Heart right ventricle (tissue), 16 donors: ENCODE results near the gene TBX15. TPM values are rescaled to one million over a fixed set of nuclear protein-coding genes. Genes with fewer than 3 reads are reported as not detected.
"Not testable (repeated sequence)": the region's sequence is repeated elsewhere in the genome, so short reads cannot be mapped to it uniquely, and the experiment has no call there.

Source experiments
- ATAC-seq, 8 donors: fragments of 200-7000 bp; cut with Tn5 transposase; one replicate each; pipeline ENCODE4 v1.9.1; 2020; ENCODE audit warnings: mild to moderate bottlenecking in 8 of 8, moderate library complexity in 8 of 8, moderate number of reproducible peaks in 1 of 8
- DNase-seq, 2 donors: peaks; one replicate each; pipeline ENCODE4 v3.0.0-alpha.2; 2020
- H3K27ac ChIP-seq, 10 donors: fragments of 200-600 bp; sonication (generic) in 2 of 10; one replicate each; pipeline versions ENCODE4 v1.5.0 to v1.8.0; 2020 to 2022; ENCODE audit warnings: mild to moderate bottlenecking in 3 of 10
- H3K27me3 ChIP-seq, 7 donors: fragments of 200-600 bp; one replicate each; pipeline ENCODE4 v1.8.0; 2021 to 2022; ENCODE audit warnings: mild to moderate bottlenecking in 2 of 7
- H3K36me3 ChIP-seq, 9 donors: fragments of 200-600 bp; sonication (generic) in 1 of 9; one replicate each; pipeline versions ENCODE4 v1.5.0 to v1.8.0; 2020 to 2022; ENCODE audit warnings: mild to moderate bottlenecking in 2 of 9
- H3K4me1 ChIP-seq, 9 donors: fragments of 200-600 bp; sonication (generic) in 1 of 9; one replicate each; pipeline versions ENCODE4 v1.5.0 to v1.8.0; 2020 to 2022; ENCODE audit warnings: mild to moderate bottlenecking in 4 of 9
- H3K4me3 ChIP-seq, 10 donors: fragments of 200-600 bp; sonication (generic) in 2 of 10; one replicate each; pipeline versions ENCODE4 v1.5.0 to v1.8.0; 2020 to 2022; ENCODE audit warnings: mild to moderate bottlenecking in 7 of 10, moderate library complexity in 2 of 10
- H3K9me3 ChIP-seq, 11 donors: fragments of 200-600 bp in 10 of 11; sonication (generic) in 2 of 11; one replicate each; pipeline versions ENCODE4 v1.5.0 to v1.8.0; 2013 to 2022; ENCODE audit warnings: mild to moderate bottlenecking in 2 of 11, control low read depth in 1 of 11, moderate library complexity in 1 of 11
- WGBS, 2 donors: extraction: QIAGEN DNeasy Blood & Tissue Kit; methylation state at CpG; one replicate each; pipeline ENCODE4 v1.1.7; 2013; ENCODE audit warnings: inconsistent platforms in 1 of 2; 5-methylcytosine and 5-hydroxymethylcytosine counted together
- intact Hi-C, 10 donors: fragments of 100-400 bp; cut with DNase I; formaldehyde crosslinking; loops; one replicate each; pipeline versions ENCODE4 v1.11.1 to v1.14.2; 2022
- polyA plus RNA-seq, 2 donors: library from polyadenylated mRNA; stranded (reverse); fragments of 200-250 nt; gene quantifications; one replicate each; pipeline ENCODE4 v1.2.3, GENCODE V29; 2013
- total RNA-seq, 10 donors: library from RNA; stranded (reverse); fragmentation: NEBNext Ultra II Directional in 3 of 10; extraction: Animal tissue kit (Norgen Biotek cat#: 25700) in 3 of 10; gene quantifications; one replicate each; pipeline versions ENCODE4 v1.2.1 to v1.2.4, GENCODE V29; 2021 to 2023
- TF ChIP-seq, protein P1 (sequence below), 9 donors: fragments of 200-600 bp; sonication (generic) in 2 of 9; IDR thresholded peaks; one replicate each; pipeline versions ENCODE4 v1.5.0 to v1.8.0; 2021 to 2022; ENCODE audit warnings: antibody characterized with exemption in 9 of 9, mild to moderate bottlenecking in 5 of 9, moderate library complexity in 1 of 9
- donor health status: Arrhythmogenic right ventricular cardiomyopathy.
- donor health status: ischemic (EF 13 %, LVEDD 7.1; RV severe dilation, severe dysfunction).
- donor health status: healthy with polysubstance abuse.
- donor health status: DM: no; HTN: yes; CAD: no.
- donor health status: DM: no; HTN: no; CAD: no.
- donor health status: ischemic (EF 25% LVEDD 6.9; RV normal size, moderate dysfunction).
- donor health status: ischemic (EF 25% LVEDD 5.7; RV mildly dilated, moderate dysfunction).
- donor health status: healthy.
- donor health status: DM: yes; HTN: yes; CAD: no.
- donor health status: Ischemic cardiomyopathy.
- donor health status: ischemic (EF 35%, LVEDD 5.7; RV mildly dilated, moderate dysfunction).
- donor health status: nonischemic (EF 11% LVEDD 7.7; RV severe dilation, severe dysfunction).
- donor health status: DM: yes; HTN: yes; CAD: no.
- donor health status: PGD.
- donor health status: ischemic (EF 29% LVEDD 5.4; RV normal size, mild dysfunction).
- donor health status: nonischemic (EF 23%, LVEDD 6.1; RV moderate dilation, normal function).

TBX15 gene
- total and polyA plus RNA-seq, 12 donors: 0.18 to 1.1 (median 0.47) TPM

DNA sequence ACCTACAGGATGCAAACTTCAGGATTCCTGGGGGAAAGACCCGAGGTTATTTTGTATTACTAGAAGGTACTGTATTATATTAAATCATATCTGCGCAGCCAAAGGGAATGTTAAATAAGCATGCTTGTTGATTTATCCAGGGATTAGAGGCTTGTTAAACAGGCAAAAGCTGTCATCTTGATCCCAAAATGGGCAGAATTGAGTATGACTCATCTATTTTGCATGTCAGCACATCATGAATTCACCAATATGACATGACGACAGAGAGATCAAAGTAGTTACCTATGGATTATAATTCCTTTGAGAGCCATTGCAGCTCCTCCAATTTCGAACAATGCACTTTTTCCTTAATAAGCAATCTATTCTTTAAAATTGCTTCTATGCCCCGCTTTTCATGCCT is 66.1 kb downstream of the TBX15 start:
- H3K36me3 ChIP-seq: no peaks in the 10 kb centered on the region
- no peaks in the 10 kb centered on the region for H3K9me3 ChIP-seq
- peaks cover 0 to 4% (median 0%) of the 10 kb centered on the region in 7 donors for H3K27me3 ChIP-seq
- WGBS, 2 donors: 80 to 85% methylated on average over 5 of the region's 5 CpGs
- no peak overlapping the region for H3K4me3 ChIP-seq
- intact Hi-C loops: no loop called here
- DNase-seq (no peak), ATAC-seq (no peak)
- no peak overlapping the region for H3K27ac ChIP-seq
- H3K4me1 ChIP-seq: no peaks in the 10 kb centered on the region
- TF ChIP-seq, protein P1, sequence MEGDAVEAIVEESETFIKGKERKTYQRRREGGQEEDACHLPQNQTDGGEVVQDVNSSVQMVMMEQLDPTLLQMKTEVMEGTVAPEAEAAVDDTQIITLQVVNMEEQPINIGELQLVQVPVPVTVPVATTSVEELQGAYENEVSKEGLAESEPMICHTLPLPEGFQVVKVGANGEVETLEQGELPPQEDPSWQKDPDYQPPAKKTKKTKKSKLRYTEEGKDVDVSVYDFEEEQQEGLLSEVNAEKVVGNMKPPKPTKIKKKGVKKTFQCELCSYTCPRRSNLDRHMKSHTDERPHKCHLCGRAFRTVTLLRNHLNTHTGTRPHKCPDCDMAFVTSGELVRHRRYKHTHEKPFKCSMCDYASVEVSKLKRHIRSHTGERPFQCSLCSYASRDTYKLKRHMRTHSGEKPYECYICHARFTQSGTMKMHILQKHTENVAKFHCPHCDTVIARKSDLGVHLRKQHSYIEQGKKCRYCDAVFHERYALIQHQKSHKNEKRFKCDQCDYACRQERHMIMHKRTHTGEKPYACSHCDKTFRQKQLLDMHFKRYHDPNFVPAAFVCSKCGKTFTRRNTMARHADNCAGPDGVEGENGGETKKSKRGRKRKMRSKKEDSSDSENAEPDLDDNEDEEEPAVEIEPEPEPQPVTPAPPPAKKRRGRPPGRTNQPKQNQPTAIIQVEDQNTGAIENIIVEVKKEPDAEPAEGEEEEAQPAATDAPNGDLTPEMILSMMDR (IDR thresholded peaks at IDR 0.05): no peak

DNA sequence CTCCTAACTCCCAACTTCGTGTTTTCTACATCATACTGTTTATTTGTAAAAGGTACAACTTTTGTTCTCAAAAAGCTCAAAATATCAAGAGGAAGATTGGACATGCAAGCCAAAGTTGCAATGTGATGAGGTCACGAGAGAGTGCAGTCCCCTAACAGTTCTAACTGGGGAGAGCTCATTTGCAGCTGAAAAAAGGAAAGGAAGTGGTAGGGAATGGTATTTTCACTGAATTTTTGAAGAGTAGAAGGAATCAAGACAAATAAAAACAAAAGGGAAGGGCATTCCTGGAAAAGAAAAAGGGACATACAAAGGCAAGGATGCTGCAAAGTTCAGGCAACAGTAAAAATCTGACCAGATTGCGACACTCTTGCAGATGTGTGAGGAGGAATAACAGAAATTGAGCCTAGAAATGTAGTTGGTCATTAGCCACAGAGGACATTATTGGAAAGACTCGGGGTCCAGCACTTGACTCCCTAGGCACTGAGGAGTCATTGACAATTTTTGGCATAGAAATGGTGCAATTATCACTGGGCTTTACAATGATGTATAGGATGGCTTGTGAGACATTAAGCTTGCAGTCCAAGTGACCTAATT is 67.9 kb downstream of the TBX15 start:
- WGBS, 2 donors: 64% methylated on average over 4 of the region's 4 CpGs
- peaks cover 0 to 4% (median 0%) of the 10 kb centered on the region in 7 donors for H3K27me3 ChIP-seq
- no peaks in the 10 kb centered on the region for H3K36me3 ChIP-seq
- no peaks in the 10 kb centered on the region for H3K9me3 ChIP-seq
- H3K4me3 ChIP-seq: no peak overlapping the region
- intact Hi-C loops: no loop called here
- TF ChIP-seq, protein P1 (IDR thresholded peaks at IDR 0.05): no peak
- no peak overlapping the region for H3K27ac ChIP-seq
- no peak for DNase-seq
- ATAC-seq: no peak
- no peaks in the 10 kb centered on the region for H3K4me1 ChIP-seq

DNA sequence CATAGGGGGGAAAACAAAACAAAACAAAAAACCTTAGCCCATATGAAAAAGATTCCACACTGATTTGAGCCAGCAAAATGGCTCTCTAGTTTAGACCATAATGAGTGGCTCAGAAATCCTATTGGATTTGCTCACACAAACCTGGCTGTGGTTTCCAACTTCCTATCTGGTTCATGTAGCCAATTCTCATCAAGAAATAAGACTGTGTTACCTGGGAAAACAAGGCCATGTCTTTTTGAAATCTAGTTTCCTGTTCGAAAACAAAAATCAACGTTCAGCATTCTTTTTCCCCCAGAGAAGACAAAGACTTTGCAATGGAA is 69.2 kb downstream of the TBX15 start:
- peaks cover 0 to 4% (median 0%) of the 10 kb centered on the region in 7 donors for H3K27me3 ChIP-seq
- H3K36me3 ChIP-seq: no peaks in the 10 kb centered on the region
- 56 to 72% methylated on average over 2 of the region's 2 CpGs for WGBS, 2 donors
- ATAC-seq (no peak), DNase-seq (no peak)
- TF ChIP-seq, protein P1 (IDR thresholded peaks at IDR 0.05): no peak
- H3K4me3 ChIP-seq: no peak overlapping the region
- H3K4me1 ChIP-seq: no peaks in the 10 kb centered on the region
- intact Hi-C loops: no loop called here
- no peaks in the 10 kb centered on the region for H3K9me3 ChIP-seq
- no peak overlapping the region for H3K27ac ChIP-seq

GRCh38 chr1:118918230-118918939 is 69.8 kb downstream of the TBX15 start:
- intact Hi-C loops: no loop called here
- TF ChIP-seq, protein P1 (IDR thresholded peaks at IDR 0.05): no peak
- no peak for DNase-seq
- no peak overlapping the region for H3K27ac ChIP-seq
- no peaks in the 10 kb centered on the region for H3K4me1 ChIP-seq
- 88 to 90% methylated on average over 6 of the region's 6 CpGs for WGBS, 2 donors
- H3K27me3 ChIP-seq: peaks cover 0 to 4% (median 0%) of the 10 kb centered on the region in 7 donors
- H3K36me3 ChIP-seq: no peaks in the 10 kb centered on the region
- ATAC-seq: no peak
- H3K9me3 ChIP-seq: no peaks in the 10 kb centered on the region
- no peak overlapping the region for H3K4me3 ChIP-seq

- H3K27ac ChIP-seq, H3K4me3 ChIP-seq, H3K36me3 ChIP-seq, H3K9me3 ChIP-seq, H3K4me1 ChIP-seq, intact Hi-C loops, H3K27me3 ChIP-seq, ATAC-seq, DNase-seq: not testable (repeated sequence)
- 86% methylated on average over 4 of the region's 4 CpGs for WGBS, 2 donors
Observed at GRCh38 chr1:118916346-118916745, 71.8 kb downstream of the TBX15 start.
